Activated T-helper 1 cell treated with anti-CD3 and anti-CD28 coated beads, Interleukin-12 subunit alpha, Interleukin-12 subunit beta, Interleukin-2, Interleukin-4 antibody, amounts not matched to agents 30 ng/mL and 10 ng/mL and 1 ng/mL, durations not matched to agents 14 hours and 24 hours and 36 hours (primary cell): Measurements from ENCODE around the gene CHD9. TPM values are rescaled to one million over a fixed set of nuclear protein-coding genes. Genes with fewer than 3 reads are reported as not detected.

ENCODE experiments used
- DNase-seq: peaks from one replicate; pipeline ENCODE4 v3.0.0; 2021; ENCODE audit warnings: low spot score
- H3K27ac Mint-ChIP-seq: one replicate; pipeline ENCODE4 v1.8.0; 2021; ENCODE audit warnings: mild to moderate bottlenecking, mixed read lengths
- H3K27me3 Mint-ChIP-seq: one replicate; pipeline ENCODE4 v1.8.0; 2022; ENCODE audit warnings: mild to moderate bottlenecking, moderate library complexity, mixed read lengths; ENCODE audit not compliant: insufficient read depth
- H3K36me3 Mint-ChIP-seq: one replicate; pipeline ENCODE4 v1.8.0; 2021; ENCODE audit warnings: low read depth, mixed read lengths
- H3K4me1 Mint-ChIP-seq: one replicate; pipeline ENCODE4 v1.8.0; 2021; ENCODE audit warnings: low read depth, mixed read lengths
- H3K4me3 Mint-ChIP-seq: one replicate; pipeline ENCODE4 v1.8.0; 2021; ENCODE audit warnings: mild to moderate bottlenecking, moderate library complexity, mixed read lengths
- H3K9me3 Mint-ChIP-seq: one replicate; pipeline ENCODE4 v1.8.0; 2021; ENCODE audit warnings: mixed read lengths
- intact Hi-C: fragments of 100-400 bp; cut with micrococcal nuclease; formaldehyde crosslinking; loops from one replicate; pipeline ENCODE4 v1.15.1; 2024
- total RNA-seq: library from RNA; stranded (reverse); gene quantifications from 2 replicates; pipeline ENCODE4 v1.2.3, GENCODE V29; 2022

The CHD9 gene
- total RNA-seq, 1 donor from 2014 or later, result 17.0 TPM

- no peak for DNase-seq
- H3K27ac Mint-ChIP-seq, result no peak overlapping the region
- peaks cover 48% of the 10 kb centered on the region for H3K4me1 Mint-ChIP-seq
- intact Hi-C loops, result no loop called here
- H3K36me3 Mint-ChIP-seq, result peaks cover 5% of the 10 kb centered on the region
- H3K9me3 Mint-ChIP-seq, result no peaks in the 10 kb centered on the region
- H3K27me3 Mint-ChIP-seq, result no peaks in the 10 kb centered on the region
- no peak overlapping the region for H3K4me3 Mint-ChIP-seq
Observed at GRCh38 chr16:53097190-53097589, 42.4 kb downstream of the CHD9 start.

- intact Hi-C loops, result loop anchor here (1.0 to 2.0 kb wide), 2 partner anchors 32 to 44 kb away; partner anchors contain the start of gene CHD9
Observed at GRCh38 chr16:53098526-53099317, 43.9 kb downstream of the CHD9 start.

GRCh38 chr16:53099318-53100130, 44.7 kb downstream of the CHD9 start:
- H3K4me1 Mint-ChIP-seq, result peaks cover 36% of the 10 kb centered on the region
- no peaks in the 10 kb centered on the region for H3K9me3 Mint-ChIP-seq
- peaks cover 5% of the 10 kb centered on the region for H3K36me3 Mint-ChIP-seq
- H3K4me3 Mint-ChIP-seq, result peak overlapping the region; percentile 79
- peak overlapping the region; percentile 93 for H3K27ac Mint-ChIP-seq
- no peaks in the 10 kb centered on the region for H3K27me3 Mint-ChIP-seq
- intact Hi-C loops, result loop anchor here (1.0 to 2.0 kb wide), 2 partner anchors 31 to 45 kb away; partner anchors contain the start of gene CHD9
- peak; percentile 52 for DNase-seq

More at GRCh38 chr16:53098526-53099317, 43.9 kb downstream of the CHD9 start:
- Mint-ChIP-seq H3K4me1 (peaks cover 44% of the 10 kb centered on the region), H3K27ac (peak overlapping the region; percentile 93), H3K36me3 (peaks cover 5% of the 10 kb centered on the region), H3K4me3 (peak overlapping the region; percentile 79), H3K27me3 (no peaks in the 10 kb centered on the region), H3K9me3 (no peaks in the 10 kb centered on the region)
- peak; percentile 13 for DNase-seq

- DNase-seq, result no peak
- H3K27me3 Mint-ChIP-seq, result no peaks in the 10 kb centered on the region
- H3K4me1 Mint-ChIP-seq, result peaks cover 33% of the 10 kb centered on the region
- H3K9me3 Mint-ChIP-seq, result no peaks in the 10 kb centered on the region
- H3K4me3 Mint-ChIP-seq, result no peak overlapping the region
- H3K36me3 Mint-ChIP-seq, result peaks cover 5% of the 10 kb centered on the region
- intact Hi-C loops, result no loop called here
- peak overlapping the region; percentile 23 for H3K27ac Mint-ChIP-seq
Observed at GRCh38 chr16:53100131-53100748, 45.4 kb downstream of the CHD9 start.

GRCh38 chr16:53100889-53101288, 46.1 kb downstream of the CHD9 start:
- Mint-ChIP-seq H3K9me3 (no peaks in the 10 kb centered on the region), H3K4me1 (peaks cover 33% of the 10 kb centered on the region), H3K27ac (no peak overlapping the region), H3K4me3 (no peak overlapping the region), H3K36me3 (peaks cover 2% of the 10 kb centered on the region), H3K27me3 (no peaks in the 10 kb centered on the region)
- no peak for DNase-seq
- intact Hi-C loops, result no loop called here

- peaks cover under 1% of the 10 kb centered on the region for H3K27me3 Mint-ChIP-seq
- H3K4me1 Mint-ChIP-seq, result peaks cover 24% of the 10 kb centered on the region
- H3K36me3 Mint-ChIP-seq, result no peaks in the 10 kb centered on the region
- H3K27ac Mint-ChIP-seq, result no peak overlapping the region
- intact Hi-C loops, result no loop called here
- no peaks in the 10 kb centered on the region for H3K9me3 Mint-ChIP-seq
- DNase-seq, result no peak
- H3K4me3 Mint-ChIP-seq, result no peak overlapping the region
Observed at GRCh38 chr16:53103811-53104210, 49.0 kb downstream of the CHD9 start.

- Mint-ChIP-seq H3K4me3 (no peak overlapping the region), H3K27ac (no peak overlapping the region)
Observed at GRCh38 chr16:53105565-53105964, 50.8 kb downstream of the CHD9 start.

GRCh38 chr16:53111078-53111791, 56.4 kb downstream of the CHD9 start:
- H3K9me3 Mint-ChIP-seq, result no peaks in the 10 kb centered on the region

More at GRCh38 chr16:53105565-53105964, 50.8 kb downstream of the CHD9 start:
- intact Hi-C loops, result no loop called here
- no peak for DNase-seq
- H3K4me1 Mint-ChIP-seq, result peaks cover 7% of the 10 kb centered on the region
- H3K9me3 Mint-ChIP-seq, result no peaks in the 10 kb centered on the region
- no peaks in the 10 kb centered on the region for H3K36me3 Mint-ChIP-seq
- H3K27me3 Mint-ChIP-seq, result peaks cover 1% of the 10 kb centered on the region

GRCh38 chr16:53112015-53112414, 57.2 kb downstream of the CHD9 start:
- no peak overlapping the region for H3K4me3 Mint-ChIP-seq
- peaks cover 1% of the 10 kb centered on the region for H3K27me3 Mint-ChIP-seq
- intact Hi-C loops, result no loop called here
- H3K36me3 Mint-ChIP-seq, result no peaks in the 10 kb centered on the region
- no peaks in the 10 kb centered on the region for H3K9me3 Mint-ChIP-seq
- DNase-seq, result no peak
- no peaks in the 10 kb centered on the region for H3K4me1 Mint-ChIP-seq
- H3K27ac Mint-ChIP-seq, result no peak overlapping the region

More at GRCh38 chr16:53111078-53111791, 56.4 kb downstream of the CHD9 start:
- no peak for DNase-seq
- intact Hi-C loops, result no loop called here
- Mint-ChIP-seq H3K27ac (no peak overlapping the region), H3K27me3 (peaks cover 1% of the 10 kb centered on the region), H3K4me1 (no peaks in the 10 kb centered on the region), H3K36me3 (no peaks in the 10 kb centered on the region), H3K4me3 (no peak overlapping the region)

- DNase-seq, result no peak
- H3K27ac Mint-ChIP-seq, result no peak overlapping the region
- H3K9me3 Mint-ChIP-seq, result no peaks in the 10 kb centered on the region
- no peaks in the 10 kb centered on the region for H3K27me3 Mint-ChIP-seq
- intact Hi-C loops, result no loop called here
- no peaks in the 10 kb centered on the region for H3K4me1 Mint-ChIP-seq
- no peak overlapping the region for H3K4me3 Mint-ChIP-seq
- no peaks in the 10 kb centered on the region for H3K36me3 Mint-ChIP-seq
Observed at GRCh38 chr16:53115047-53115446, 60.3 kb downstream of the CHD9 start.

- Mint-ChIP-seq H3K27me3 (no peaks in the 10 kb centered on the region), H3K9me3 (no peaks in the 10 kb centered on the region), H3K4me1 (no peaks in the 10 kb centered on the region), H3K36me3 (no peaks in the 10 kb centered on the region), H3K27ac (no peak overlapping the region), H3K4me3 (no peak overlapping the region)
- DNase-seq, result no peak
- intact Hi-C loops, result no loop called here
Observed at GRCh38 chr16:53115773-53116172, 61.0 kb downstream of the CHD9 start.

- intact Hi-C loops, result no loop called here
- H3K27me3 Mint-ChIP-seq, result peaks cover 3% of the 10 kb centered on the region
Observed at GRCh38 chr16:53121043-53121620, 66.3 kb downstream of the CHD9 start.

More at GRCh38 chr16:53121043-53121620, 66.3 kb downstream of the CHD9 start:
- DNase-seq, result no peak
- Mint-ChIP-seq H3K4me1 (no peaks in the 10 kb centered on the region), H3K36me3 (peaks cover 1% of the 10 kb centered on the region), H3K9me3 (peaks cover 3% of the 10 kb centered on the region), H3K4me3 (no peak overlapping the region), H3K27ac (no peak overlapping the region)
